ENCODE data around the gene PDE9A.
"Not testable (repeated sequence)": the region's sequence is repeated elsewhere in the genome, so short reads cannot be mapped to it uniquely, and the experiment has no call there.

PDE9A gene

DNA sequence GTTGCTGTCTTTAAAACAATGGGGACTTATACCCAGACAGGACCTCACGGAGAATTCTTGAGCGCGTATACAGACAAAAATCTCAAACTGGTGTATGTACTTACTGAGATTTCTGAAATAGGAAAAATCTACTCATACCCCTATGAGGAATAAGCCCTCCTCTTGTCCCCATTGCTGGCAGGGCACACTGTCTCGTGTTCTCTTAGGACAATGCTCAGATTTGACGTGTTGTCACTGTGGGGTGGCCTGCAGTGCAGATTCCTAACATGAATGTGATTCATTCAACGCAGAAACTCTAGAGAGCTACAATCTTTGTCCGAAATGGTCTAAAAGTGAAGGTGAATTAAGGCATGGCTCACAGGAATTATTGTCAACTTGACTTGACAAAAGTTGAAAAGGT, 31.1 kb upstream of the PDE9A start:
- in situ Hi-C loops (cut with MboI; ENCODE audit: low pct_unique_long_range_greater_than_20kb, low sequenced_read_pairs), result no loop called here
- no peak for DNase-seq

DNA sequence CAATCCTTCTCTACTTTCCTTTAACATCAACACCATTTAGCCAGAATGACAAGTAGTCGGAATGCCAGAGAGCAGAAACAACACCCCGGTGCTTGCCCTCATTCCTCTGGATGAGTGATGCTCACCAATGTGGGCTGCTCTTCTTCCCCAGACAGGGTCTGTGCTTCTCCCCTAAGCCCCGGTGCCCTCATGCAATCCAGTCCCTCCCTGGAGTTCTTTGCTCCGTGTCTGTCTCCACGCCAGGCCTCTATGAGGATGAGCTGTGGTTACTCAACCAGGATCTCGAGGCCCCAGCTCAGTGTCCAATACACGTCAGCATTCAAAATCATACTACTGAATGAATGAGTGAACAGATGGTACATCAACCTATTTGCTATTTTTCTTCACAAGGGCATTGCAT, 29.7 kb upstream of the PDE9A start:
- in situ Hi-C loops (cut with MboI; ENCODE audit: low pct_unique_long_range_greater_than_20kb, low sequenced_read_pairs), result no loop called here
- DNase-seq, result no peak

DNA sequence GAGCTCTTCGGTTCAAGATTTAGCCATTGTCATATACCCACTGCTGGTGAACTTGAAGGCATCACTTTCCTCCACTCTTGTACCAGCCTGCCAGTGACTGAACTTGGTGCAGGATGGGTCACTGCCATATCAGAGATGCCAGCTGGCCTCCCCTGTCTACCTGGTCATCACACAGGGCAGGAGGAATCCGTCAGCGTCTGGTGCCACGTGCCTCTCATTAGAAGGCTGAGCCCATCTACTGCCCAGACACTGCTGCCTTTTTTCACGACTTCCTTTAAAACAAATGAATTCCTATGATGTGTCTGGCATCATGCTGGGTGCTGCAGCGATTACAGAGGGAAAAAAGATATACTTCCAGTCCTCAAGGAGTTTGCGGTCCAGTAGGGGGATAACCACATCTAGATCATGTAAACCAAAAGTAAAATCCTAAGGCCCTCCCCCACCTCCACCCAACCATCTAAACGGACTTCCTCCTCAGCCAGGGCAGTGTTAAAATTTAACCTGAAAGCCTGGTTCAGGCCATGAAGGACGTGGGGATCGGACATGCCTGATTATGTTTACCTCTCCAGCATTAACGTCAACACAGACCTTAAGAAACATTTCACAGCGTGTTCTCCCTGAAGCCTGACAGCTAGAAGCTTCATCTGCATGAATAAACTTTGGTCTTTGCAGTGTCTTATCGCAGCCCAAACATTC, 29.2 kb upstream of the PDE9A start:
- peak; percentile 37 for DNase-seq
- in situ Hi-C loops (cut with MboI; ENCODE audit: low pct_unique_long_range_greater_than_20kb, low sequenced_read_pairs), result no loop called here

DNA sequence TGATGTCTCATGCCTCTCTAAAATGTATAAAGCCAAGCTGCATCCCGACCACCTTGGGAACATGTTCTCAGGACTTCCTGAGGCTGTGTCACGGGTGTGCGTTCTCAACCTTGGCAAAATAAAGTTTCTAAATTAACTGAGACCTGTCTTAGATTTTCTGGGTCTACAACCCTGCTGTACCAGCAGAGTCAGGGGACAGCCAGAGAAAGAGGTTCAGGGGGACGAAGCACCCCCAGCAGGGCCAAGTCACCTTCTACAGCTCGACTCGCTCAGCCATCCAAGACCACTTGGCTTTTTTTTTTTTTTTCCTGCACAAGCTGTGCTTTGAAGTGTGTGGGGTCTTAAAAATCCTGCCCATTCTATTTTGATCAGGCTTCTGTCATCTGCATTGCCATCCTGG, 28.5 kb upstream of the PDE9A start:
- DNase-seq, result no peak
- in situ Hi-C loops (cut with MboI; ENCODE audit: low pct_unique_long_range_greater_than_20kb, low sequenced_read_pairs), result loop anchor here (25.0 kb wide), 1 partner anchor 137 kb away; no protein-coding TSS in a partner anchor

DNA sequence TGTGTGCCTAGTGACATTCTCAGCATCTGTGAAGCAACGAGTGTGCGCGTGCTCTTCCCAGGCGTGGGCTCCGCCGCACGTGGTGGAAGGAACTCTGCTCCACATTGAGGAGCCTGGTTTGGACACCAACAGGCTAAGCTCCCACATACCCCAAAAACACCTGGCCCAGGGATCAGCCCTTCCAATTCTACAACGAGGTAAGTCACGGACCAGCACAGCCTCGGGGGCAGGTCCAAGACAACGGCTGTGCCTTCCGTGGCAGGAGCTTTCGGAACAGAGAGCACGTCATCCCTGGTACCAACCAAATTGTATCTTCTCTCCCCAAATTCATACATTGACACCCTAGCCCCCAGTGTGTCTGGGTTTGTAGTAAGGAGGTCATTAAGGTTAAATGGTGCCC, 27.2 kb upstream of the PDE9A start:
- no peak for DNase-seq
- in situ Hi-C loops (cut with MboI; ENCODE audit: low pct_unique_long_range_greater_than_20kb, low sequenced_read_pairs), result loop anchor here (25.0 kb wide), 1 partner anchor 136 kb away; no protein-coding TSS in a partner anchor

DNA sequence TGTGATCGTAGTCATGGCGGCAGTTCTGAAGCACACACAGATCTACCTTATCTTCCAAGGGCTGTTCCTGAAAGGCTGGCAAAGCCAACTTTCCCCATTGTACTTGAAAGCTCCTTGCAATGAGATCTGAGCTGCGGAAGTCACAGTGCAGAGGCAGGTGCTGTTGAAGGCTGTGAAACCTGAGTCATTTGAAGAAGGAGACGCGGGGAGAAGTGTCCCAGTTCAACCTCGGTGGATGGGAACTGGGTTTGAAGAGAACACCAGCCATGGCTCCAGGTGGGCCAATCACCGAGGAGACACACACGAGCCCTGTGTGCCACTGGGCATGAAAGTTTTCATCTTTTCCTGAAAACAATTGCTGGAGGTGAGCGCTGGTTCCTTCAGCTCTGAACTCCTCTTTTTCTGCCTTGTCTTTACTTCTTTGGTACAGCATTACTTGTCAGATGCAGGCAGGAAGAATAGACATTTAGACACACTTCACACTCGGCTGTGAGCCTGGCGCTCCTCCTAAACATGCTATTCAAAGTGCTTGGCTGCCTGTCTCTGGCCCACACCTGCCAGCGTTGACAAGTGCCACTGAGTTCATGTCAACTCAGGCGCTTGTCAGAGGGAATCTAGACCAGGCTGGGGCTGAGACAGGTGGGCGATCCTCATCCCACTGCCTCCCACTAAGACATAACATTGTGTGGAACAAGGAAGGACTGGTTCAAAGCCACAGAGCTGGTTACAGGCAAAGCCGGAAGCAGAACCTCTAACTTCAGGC, 25.7 kb upstream of the PDE9A start:
- in situ Hi-C loops (cut with MboI; ENCODE audit: low pct_unique_long_range_greater_than_20kb, low sequenced_read_pairs), result loop anchor here (25.0 kb wide), 1 partner anchor 135 kb away; no protein-coding TSS in a partner anchor
- no peak for DNase-seq

DNA sequence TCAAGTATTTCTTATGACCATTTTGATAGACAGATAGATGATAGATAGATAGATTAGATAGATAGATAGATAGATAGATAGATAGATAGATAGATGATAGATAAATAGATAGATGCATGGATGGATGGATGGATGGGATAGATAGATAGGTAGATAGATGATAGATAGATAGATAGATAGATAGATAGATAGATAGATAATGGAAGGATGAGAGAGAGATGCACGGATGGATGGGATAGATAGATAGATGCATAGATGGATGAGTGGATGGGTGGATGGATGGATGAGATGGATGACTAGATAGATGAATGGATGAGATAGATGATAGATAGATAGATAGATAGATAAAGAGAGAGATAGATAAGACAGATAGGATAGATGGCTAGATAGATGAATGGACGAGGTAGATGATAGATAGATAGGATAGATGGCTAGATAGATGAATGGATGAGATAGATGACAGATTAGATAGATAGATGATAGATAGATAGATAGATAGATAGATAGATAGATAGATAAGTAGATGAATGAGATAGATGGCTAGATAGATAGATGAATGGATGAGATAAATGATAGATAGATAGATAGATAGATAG, 24.9 kb upstream of the PDE9A start:
- in situ Hi-C loops (cut with MboI; ENCODE audit: low pct_unique_long_range_greater_than_20kb, low sequenced_read_pairs), result loop anchor here (25.0 kb wide), 1 partner anchor 134 kb away; no protein-coding TSS in a partner anchor
- DNase-seq, result not testable (repeated sequence)

DNA sequence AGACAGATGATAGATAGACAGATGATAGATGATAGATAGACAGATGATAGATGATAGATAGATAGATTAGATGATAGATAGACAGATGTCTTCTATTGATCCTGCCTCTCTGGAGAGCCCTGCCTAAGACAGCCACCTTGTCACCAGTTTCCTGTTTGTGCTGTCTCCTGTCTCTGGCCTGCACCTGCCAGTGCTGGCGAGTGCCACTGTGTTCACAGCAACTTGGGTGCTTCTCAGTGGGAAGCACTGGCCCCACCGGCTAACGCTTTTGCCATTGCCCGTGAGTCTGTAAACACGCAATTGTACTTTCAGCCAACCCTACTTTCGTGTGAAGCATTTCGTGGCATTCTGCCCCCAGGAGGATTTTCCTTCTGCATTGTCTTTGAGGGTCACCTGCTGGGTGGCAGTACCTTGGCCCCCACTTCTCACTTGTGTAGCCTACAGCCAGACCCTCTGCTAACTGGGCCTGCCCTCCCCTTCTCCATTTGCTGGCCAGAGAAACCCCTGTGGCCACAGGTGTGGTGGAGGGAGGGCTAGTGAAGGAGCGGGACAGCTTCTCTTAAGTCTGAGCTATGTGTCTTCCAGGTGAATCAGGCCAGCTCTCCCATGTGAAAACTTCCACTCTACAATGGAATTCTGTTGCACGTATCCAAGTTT, 23.4 kb upstream of the PDE9A start:
- in situ Hi-C loops (cut with MboI; ENCODE audit: low pct_unique_long_range_greater_than_20kb, low sequenced_read_pairs), result loop anchor here (25.0 kb wide), 1 partner anchor 132 kb away; no protein-coding TSS in a partner anchor
- DNase-seq, result no peak

DNA sequence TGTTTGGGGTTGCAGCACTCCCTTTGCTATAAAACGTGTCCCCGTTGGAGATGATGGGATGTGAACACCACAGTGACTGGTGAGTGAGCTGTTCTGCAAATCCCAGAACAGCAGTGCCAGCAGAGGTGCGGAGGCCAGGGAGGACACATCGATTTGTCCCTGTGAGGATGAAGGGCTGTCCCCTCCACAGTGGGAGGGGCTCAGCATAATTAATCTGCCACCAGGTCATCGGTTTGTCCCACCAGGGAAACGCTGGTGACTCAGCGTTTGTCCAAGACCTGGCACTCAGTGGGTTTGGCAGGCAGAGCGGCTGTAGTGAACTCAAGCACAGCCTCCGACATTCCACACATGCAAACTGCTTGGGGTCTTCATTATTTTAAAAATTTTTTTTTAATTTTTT, 22.8 kb upstream of the PDE9A start:
- in situ Hi-C loops (cut with MboI; ENCODE audit: low pct_unique_long_range_greater_than_20kb, low sequenced_read_pairs), result loop anchor here (25.0 kb wide), 1 partner anchor 132 kb away; no protein-coding TSS in a partner anchor
- DNase-seq, result no peak

DNA sequence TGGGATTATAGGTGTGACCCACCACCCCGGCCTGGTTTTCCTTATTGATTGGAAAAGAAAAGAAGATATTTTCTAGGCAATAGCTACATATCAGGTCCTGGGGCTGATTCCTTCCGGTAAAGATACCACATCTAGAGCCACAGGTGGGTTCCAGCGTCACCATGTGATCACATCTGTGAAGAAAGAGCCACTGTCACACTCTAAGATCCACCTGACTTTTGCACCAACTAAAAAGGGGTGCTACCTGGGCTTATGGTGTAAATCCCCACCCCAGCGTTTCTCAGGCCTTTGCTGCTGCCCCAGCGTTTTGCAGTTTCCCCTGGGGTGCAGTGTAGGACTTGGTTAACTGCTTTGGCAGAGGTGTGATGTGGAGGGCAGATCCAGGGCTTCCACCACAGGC, 22.3 kb upstream of the PDE9A start:
- no peak for DNase-seq
- in situ Hi-C loops (cut with MboI; ENCODE audit: low pct_unique_long_range_greater_than_20kb, low sequenced_read_pairs), result loop anchor here (25.0 kb wide), 1 partner anchor 131 kb away; no protein-coding TSS in a partner anchor

DNA sequence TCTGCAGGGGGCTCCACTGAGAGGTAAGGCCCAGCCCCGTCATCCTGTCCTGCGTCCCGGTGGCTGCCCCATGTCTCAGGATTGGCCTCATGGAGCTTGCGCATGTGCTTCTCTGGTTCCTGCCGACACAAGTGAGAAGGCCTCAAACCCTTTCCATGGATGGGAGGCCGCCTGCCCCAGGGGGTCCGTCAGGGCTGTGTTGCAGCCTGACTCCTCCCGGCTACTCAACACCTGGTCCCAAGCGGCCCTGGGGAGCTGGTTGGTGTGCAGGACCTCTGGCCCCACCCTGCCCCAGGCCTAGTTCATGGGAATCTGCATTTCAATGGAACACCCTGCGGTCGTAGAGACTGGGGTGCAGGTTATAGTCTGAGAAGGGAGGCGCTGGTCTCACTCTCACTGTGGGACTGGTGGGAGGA, 21.1 kb upstream of the PDE9A start:
- in situ Hi-C loops (cut with MboI; ENCODE audit: low pct_unique_long_range_greater_than_20kb, low sequenced_read_pairs), result loop anchor here (25.0 kb wide), 1 partner anchor 130 kb away; no protein-coding TSS in a partner anchor
- no peak for DNase-seq

DNA sequence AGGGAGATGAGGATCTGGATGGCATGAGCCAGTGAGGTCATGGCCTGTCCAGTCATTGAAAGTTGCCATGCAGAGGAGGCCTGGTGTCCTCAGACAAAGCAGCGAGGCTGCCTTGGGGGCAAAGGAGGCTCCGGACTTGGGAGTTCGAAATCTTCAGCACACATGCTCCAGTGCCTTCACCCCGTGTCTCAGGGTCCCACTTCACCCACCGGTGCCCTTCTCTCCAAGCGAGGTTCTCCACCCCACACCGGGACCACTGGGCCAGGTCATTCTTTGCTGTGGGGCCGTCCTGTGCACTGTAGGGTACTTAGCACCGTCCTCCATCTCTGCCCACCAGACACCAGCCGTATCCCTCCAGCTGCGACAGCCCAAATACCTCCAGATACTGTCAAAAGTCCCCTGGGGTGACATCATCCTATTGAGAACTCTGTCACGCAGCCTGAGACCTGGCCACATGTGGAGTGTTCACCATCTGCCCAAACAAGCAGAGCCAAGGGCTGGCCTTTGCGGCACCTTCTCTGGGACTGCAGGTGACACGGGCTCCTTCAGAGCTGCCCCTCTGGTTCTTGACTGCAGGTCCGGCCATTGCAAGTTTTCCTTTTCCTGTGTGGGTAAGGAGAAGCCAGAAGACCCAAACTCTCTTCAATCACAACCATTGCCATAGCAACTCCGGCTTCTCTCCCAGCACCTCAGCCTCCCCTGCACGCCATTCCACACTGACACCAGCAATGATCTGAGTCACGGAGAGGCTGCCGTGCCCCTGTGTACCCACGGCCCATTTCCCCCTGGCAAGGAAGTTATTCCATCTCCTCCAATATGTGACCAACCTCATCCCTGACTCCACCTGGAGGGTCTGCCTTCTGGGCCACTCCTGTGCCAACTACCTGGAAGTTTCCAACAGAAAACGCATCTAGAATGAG, 20.4 kb upstream of the PDE9A start:
- no peak for DNase-seq
- in situ Hi-C loops (cut with MboI; ENCODE audit: low pct_unique_long_range_greater_than_20kb, low sequenced_read_pairs), result loop anchor here (25.0 kb wide), 1 partner anchor 129 kb away; no protein-coding TSS in a partner anchor

DNA sequence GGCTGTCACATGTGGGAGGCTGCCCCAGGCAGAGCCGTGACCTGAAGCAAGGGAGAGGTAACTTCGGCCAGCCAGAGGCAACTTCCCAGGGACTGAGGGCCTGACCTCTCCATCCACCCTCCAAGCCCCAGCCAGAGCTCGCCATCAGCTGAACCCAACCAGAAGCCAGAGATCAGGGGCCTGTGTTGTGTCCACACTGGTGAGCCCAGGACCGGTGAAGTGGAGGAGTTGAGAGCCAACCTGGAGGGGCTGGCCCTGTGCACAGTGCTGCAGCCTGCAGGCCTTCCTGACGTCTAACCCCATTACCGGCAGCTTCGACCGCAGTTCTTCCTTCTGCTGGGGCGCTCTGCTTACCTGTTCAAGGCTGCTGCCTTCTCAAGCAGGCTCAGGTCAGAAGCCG, 19.6 kb upstream of the PDE9A start:
- in situ Hi-C loops (cut with MboI; ENCODE audit: low pct_unique_long_range_greater_than_20kb, low sequenced_read_pairs), result loop anchor here (25.0 kb wide), 1 partner anchor 128 kb away; no protein-coding TSS in a partner anchor
- no peak for DNase-seq

DNA sequence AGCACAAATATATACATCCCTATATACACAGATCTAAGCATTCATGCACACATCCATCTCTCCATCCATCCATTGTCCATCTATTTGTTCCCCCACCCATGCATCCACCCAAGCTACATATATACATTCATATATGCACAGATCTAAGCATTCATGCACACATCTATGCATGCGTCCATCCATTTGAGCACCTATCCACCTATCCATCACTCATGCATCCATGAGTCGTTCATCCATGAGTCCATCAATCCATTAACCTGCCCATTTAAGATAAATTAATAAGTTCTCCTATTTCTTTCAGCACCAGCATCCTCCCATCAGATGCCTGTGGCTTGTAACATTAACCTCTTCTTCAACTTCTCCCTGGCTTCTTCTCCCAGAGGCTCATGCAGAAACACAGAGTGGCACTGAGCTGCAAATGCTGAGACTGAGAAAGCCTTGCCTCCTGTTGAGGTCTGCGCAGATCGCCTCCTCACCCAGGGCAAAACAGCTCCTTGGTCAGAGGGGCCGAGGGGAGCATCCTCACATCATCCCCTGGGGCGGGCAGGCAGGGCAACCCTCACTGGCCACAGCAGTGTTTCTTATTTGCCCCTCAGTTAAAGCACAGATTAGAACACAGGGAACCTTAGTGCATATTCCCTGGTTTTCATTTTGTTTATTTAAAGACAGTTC, 17.4 kb upstream of the PDE9A start:
- in situ Hi-C loops (cut with MboI; ENCODE audit: low pct_unique_long_range_greater_than_20kb, low sequenced_read_pairs), result loop anchor here (25.0 kb wide), 1 partner anchor 126 kb away; no protein-coding TSS in a partner anchor

DNA sequence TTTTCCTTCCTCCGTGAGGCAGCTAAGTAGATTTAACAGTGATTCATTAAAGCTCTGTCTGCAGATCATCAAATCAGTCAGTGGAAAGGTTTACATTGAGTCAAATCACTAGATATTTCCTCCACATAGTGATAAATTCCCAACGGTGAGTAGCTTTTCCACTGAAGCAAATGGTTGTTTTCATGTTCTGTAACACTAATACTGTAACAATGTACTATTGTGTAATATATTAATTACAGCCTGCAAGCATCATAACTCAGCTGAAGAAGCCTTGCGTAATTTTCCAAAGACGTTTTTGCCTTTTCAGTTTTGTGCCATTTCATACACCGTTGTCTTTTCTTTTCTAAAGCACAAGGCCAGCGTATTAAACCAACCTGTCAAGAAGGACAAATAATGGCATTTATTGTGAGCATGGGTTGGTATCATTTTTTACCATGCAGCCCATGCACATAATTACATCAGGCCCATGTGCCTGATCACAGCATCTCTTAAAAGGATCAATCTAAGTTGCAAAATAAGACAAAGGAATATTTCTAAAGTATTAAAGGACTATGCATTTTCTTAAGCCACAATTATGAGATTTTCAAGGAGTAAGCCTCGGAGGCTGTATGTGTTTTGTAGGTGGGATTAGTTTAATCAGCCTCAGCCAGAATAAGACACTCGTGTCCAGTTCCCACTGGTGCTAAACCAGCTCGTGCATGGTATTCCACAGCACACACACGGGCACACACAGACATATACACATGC, 16.7 kb upstream of the PDE9A start:
- in situ Hi-C loops (cut with MboI; ENCODE audit: low pct_unique_long_range_greater_than_20kb, low sequenced_read_pairs), result loop anchor here (25.0 kb wide), 1 partner anchor 126 kb away; no protein-coding TSS in a partner anchor

More for the DNA sequence above, 17.4 kb upstream of the PDE9A start:
- DNase-seq, result no peak

DNA sequence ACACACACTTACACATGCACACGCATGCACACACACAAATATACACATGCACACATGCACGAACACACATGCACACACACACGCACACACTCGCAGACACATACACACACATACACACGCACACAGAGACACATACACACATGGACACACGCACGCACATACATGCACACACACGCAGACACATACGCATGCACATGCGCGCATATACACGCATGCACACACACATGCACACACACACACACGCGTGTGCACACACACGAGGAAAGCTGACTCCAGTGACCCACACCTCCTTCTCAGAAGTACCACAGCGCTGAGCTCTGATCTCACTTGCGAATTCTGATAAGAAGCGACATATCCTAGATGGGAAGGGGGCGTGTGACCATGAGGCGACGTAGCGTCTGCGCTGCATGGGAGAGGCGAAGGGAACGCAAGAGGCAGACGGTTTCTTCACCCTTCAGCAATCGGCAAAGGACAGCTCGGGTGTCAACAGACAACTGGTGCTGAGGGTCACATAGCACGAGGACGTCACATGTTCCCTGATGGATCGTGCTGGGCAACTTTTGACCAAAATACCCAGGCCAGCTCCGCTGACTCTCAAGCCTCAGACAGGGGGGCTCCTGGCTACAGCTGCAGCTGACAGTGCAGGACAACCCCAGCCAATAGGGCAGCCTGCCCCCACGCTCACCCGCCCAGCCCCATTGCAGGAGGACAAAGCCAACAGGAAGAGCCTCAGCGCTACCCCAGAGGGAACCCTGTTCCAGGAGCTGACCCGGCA, 16.0 kb upstream of the PDE9A start:
- in situ Hi-C loops (cut with MboI; ENCODE audit: low pct_unique_long_range_greater_than_20kb, low sequenced_read_pairs), result loop anchor here (25.0 kb wide), 1 partner anchor 125 kb away; no protein-coding TSS in a partner anchor
- no peak for DNase-seq

More for the DNA sequence above, 16.7 kb upstream of the PDE9A start:
- DNase-seq, result no peak

Data from KBM-7 (cell line).